K562 (cell line): ENCODE data around the gene PPP4R1. TPM values are rescaled to one million over a fixed set of nuclear protein-coding genes. Genes with fewer than 3 reads are reported as not detected.

ENCODE experiments used
- BRD4 ChIP-seq: fragments of 200-600 bp; sonication (generic); IDR thresholded peaks from 2 replicates; pipeline ENCODE4 v1.6.1; 2017; ENCODE audit warnings: inconsistent platforms
- CBFA2T2 ChIP-seq: fragments of 450-650 bp; conservative IDR thresholded peaks from 2 replicates; pipeline ENCODE4 v1.6.1; 2017; ENCODE audit warnings: mild to moderate bottlenecking
- CSDE1 ChIP-seq, 2 experiments: fragments of 450-650 bp; IDR thresholded peaks; 2 replicates each; pipeline ENCODE4 v1.6.1; 2016; ENCODE audit warnings: mild to moderate bottlenecking in 1 of 2
- HNRNPH1 ChIP-seq: fragments of 200-400 bp; formaldehyde crosslinking; optimal IDR thresholded peaks from 2 replicates; pipeline ENCODE3; 2017; ENCODE audit warnings: low read depth, mild to moderate bottlenecking, low read length, moderate library complexity
- KAT7 ChIP-seq: sonication (generic); formaldehyde crosslinking; IDR thresholded peaks from 2 replicates; pipeline ENCODE4 v1.8.0; 2022; ENCODE audit warnings: missing genetic modification reagents, mild to moderate bottlenecking, borderline replicate concordance
- KLF16 ChIP-seq: IDR thresholded peaks from 2 replicates; pipeline ENCODE4 v1.6.1; 2016; ENCODE audit warnings: antibody characterized with exemption
- MTA3 ChIP-seq: fragments of 450-650 bp; formaldehyde crosslinking; IDR thresholded peaks from 2 replicates; pipeline ENCODE4 v1.6.1; 2017; ENCODE audit warnings: mild to moderate bottlenecking, borderline replicate concordance
- NCOA2 ChIP-seq, 2 experiments: fragments of 450-650 bp; IDR thresholded peaks; 2 replicates each; pipeline ENCODE4 v1.6.1; 2018; ENCODE audit warnings: mild to moderate bottlenecking in 2 of 2, moderate library complexity in 1 of 2; ENCODE audit not compliant: partially characterized antibody in 2 of 2
- PCBP1 ChIP-seq: fragments of 200-400 bp; formaldehyde crosslinking; IDR thresholded peaks from 2 replicates; pipeline ENCODE4 v1.6.1; 2018; ENCODE audit warnings: mild to moderate bottlenecking, low read depth, low read length; ENCODE audit not compliant: poor library complexity, severe bottlenecking
- PHF21A ChIP-seq: fragments of 450-650 bp; IDR thresholded peaks from 2 replicates; pipeline ENCODE4 v1.6.1; 2017; ENCODE audit warnings: low read depth, borderline replicate concordance
- POLR2AphosphoS2 ChIP-seq: IDR thresholded peaks from 2 replicates; pipeline ENCODE4 v1.6.1; 2012; ENCODE audit warnings: low read length, improper control_type of control experiment
- ZBTB40 ChIP-seq, 2 experiments: fragments of 450-650 bp in 1 of 2; sonication (generic) in 1 of 2; formaldehyde crosslinking in 1 of 2; IDR thresholded peaks; 2 replicates each; pipeline versions ENCODE4 v1.7.1 to v1.9.0; 2016 to 2022; ENCODE audit warnings: inconsistent platforms in 1 of 2, mild to moderate bottlenecking in 1 of 2, missing genetic modification reagents in 1 of 2
- ZFP91 ChIP-seq: sonication (generic); formaldehyde crosslinking; IDR thresholded peaks from 2 replicates; pipeline ENCODE4 v1.8.0; 2022; ENCODE audit warnings: mild to moderate bottlenecking, missing genetic modification reagents
- ZNF232 ChIP-seq: sonication (generic); formaldehyde crosslinking; IDR thresholded peaks from 2 replicates; pipeline ENCODE4 v1.8.0; 2022; ENCODE audit warnings: mild to moderate bottlenecking, missing genetic modification reagents
- polyA plus RNA-seq, 8 experiments: library from polyadenylated mRNA; depleted of rRNA in 4 of 8; stranded (reverse) in 5 of 8; unstranded in 3 of 8; fragments of >200 nt; fragmentation: Nextera tagmentation in 2 of 8; fragmentation: Illumina TruSeq in 1 of 8; extraction: Ambion mirVana in 2 of 8; extraction: Trizol in 1 of 8; gene quantifications; 2 replicates each; pipeline versions ENCODE4 v1.2.1 to v1.2.3, GENCODE V29; 2011 to 2014; ENCODE audit warnings: inconsistent platforms in 1 of 8, missing spikeins in 1 of 8
- total RNA-seq, 7 experiments: library from RNA; depleted of rRNA in 6 of 7; stranded (reverse); fragments of >200 nt in 6 of 7; fragmentation: Illumina TruSeq in 2 of 7; extraction: Trizol in 2 of 7; gene quantifications; 2 replicates each; pipeline versions ENCODE4 v1.2.1 to v1.2.3, GENCODE V29; 2011 to 2021; ENCODE audit warnings: low replicate concordance in 1 of 7
- TF ChIP-seq, protein P1 (sequence below), 2 experiments: fragments of 450-650 bp in 1 of 2; IDR thresholded peaks; 2 replicates each; pipeline ENCODE4 v1.6.1; 2011 to 2017; ENCODE audit warnings: low read depth in 2 of 2, antibody characterized with exemption in 1 of 2, borderline replicate concordance in 1 of 2, low read length in 1 of 2, mild to moderate bottlenecking in 1 of 2, mixed read lengths in 1 of 2; ENCODE audit not compliant: control insufficient read depth in 1 of 2

PPP4R1 gene
- total and polyA plus RNA-seq, 9 of the 15 experiments (the other 6 are each of a cell fraction or from before 2014, with no cell fraction given): 23.5 to 136 (median 84.5) TPM

GRCh38 chr18:9608298-9608697 lies 6.1 kb downstream of the PPP4R1 start (continued):
- no peak for TF ChIP-seq ZBTB40 (IDR thresholded peaks at IDR 0.05)
- no peak for TF ChIP-seq ZBTB40 (CRISPR knock-in tag; IDR thresholded peaks at IDR 0.05)
- TF ChIP-seq KLF16: peak; percentile 61; the same call in 1 of the 2 replicates
- no peak for TF ChIP-seq PHF21A
- TF ChIP-seq CSDE1 (IDR thresholded peaks at IDR 0.05): no peak
- no peak for TF ChIP-seq KAT7 (CRISPR knock-in tag)
- TF ChIP-seq, protein P1, sequence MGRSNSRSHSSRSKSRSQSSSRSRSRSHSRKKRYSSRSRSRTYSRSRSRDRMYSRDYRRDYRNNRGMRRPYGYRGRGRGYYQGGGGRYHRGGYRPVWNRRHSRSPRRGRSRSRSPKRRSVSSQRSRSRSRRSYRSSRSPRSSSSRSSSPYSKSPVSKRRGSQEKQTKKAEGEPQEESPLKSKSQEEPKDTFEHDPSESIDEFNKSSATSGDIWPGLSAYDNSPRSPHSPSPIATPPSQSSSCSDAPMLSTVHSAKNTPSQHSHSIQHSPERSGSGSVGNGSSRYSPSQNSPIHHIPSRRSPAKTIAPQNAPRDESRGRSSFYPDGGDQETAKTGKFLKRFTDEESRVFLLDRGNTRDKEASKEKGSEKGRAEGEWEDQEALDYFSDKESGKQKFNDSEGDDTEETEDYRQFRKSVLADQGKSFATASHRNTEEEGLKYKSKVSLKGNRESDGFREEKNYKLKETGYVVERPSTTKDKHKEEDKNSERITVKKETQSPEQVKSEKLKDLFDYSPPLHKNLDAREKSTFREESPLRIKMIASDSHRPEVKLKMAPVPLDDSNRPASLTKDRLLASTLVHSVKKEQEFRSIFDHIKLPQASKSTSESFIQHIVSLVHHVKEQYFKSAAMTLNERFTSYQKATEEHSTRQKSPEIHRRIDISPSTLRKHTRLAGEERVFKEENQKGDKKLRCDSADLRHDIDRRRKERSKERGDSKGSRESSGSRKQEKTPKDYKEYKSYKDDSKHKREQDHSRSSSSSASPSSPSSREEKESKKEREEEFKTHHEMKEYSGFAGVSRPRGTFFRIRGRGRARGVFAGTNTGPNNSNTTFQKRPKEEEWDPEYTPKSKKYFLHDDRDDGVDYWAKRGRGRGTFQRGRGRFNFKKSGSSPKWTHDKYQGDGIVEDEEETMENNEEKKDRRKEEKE (IDR thresholded peaks at IDR 0.05; ENCODE audit: borderline replicate concordance in 1 of 2, control insufficient read depth in 1 of 2, low read depth in 2 of 2, low read length in 1 of 2): no peak
- no peak for TF ChIP-seq MTA3
- TF ChIP-seq NCOA2 (IDR thresholded peaks at IDR 0.05; ENCODE audit: partially characterized antibody in 2 of 2): no peak
- TF ChIP-seq CBFA2T2: no peak
- no peak for TF ChIP-seq HNRNPH1
- no peak for TF ChIP-seq ZFP91 (CRISPR knock-in tag)
- no peak for TF ChIP-seq PCBP1
- no peak for TF ChIP-seq ZNF232 (CRISPR knock-in tag)
- TF ChIP-seq POLR2AphosphoS2: no peak
- no peak for TF ChIP-seq BRD4
